SJCRH30 (cell line): ENCODE data around the gene CILP2. TPM values are rescaled to one million over a fixed set of nuclear protein-coding genes. Genes with fewer than 3 reads are reported as not detected.
A peak's percentile ranks its signal among the peaks of the same experiment; 100 is the strongest.

Experiments used
- DNase-seq, 2 experiments: peaks; one replicate each; pipeline ENCODE4 v3.0.0-alpha.2; 2015 to 2020
- H3K27ac ChIP-seq: fragments of 250-450 bp; sonication (Bioruptor Pico); 2 replicates; pipeline ENCODE4 v1.5.1; 2020; ENCODE audit warnings: mild to moderate bottlenecking, moderate library complexity
- H3K27me3 ChIP-seq: fragments of 250-450 bp; sonication (Bioruptor Pico); 2 replicates; pipeline ENCODE4 v1.5.1; 2020; ENCODE audit warnings: mild to moderate bottlenecking, moderate library complexity
- H3K36me3 ChIP-seq: fragments of 250-450 bp; sonication (Bioruptor Pico); 2 replicates; pipeline ENCODE4 v1.5.1; 2020; ENCODE audit warnings: mild to moderate bottlenecking, moderate library complexity
- H3K4me1 ChIP-seq: fragments of 250-450 bp; sonication (Bioruptor Pico); 2 replicates; pipeline ENCODE4 v1.5.1; 2020; ENCODE audit warnings: mild to moderate bottlenecking, moderate library complexity
- H3K4me3 ChIP-seq: fragments of 250-450 bp; sonication (Bioruptor Pico); 2 replicates; pipeline ENCODE4 v1.5.1; 2020; ENCODE audit warnings: mild to moderate bottlenecking, moderate library complexity
- H3K9me3 ChIP-seq: fragments of 250-450 bp; sonication (Bioruptor Pico); replicated peaks from 2 replicates; pipeline ENCODE4 v1.5.1; 2020; ENCODE audit warnings: mild to moderate bottlenecking, moderate library complexity
- total RNA-seq: library from RNA; depleted of rRNA; stranded (reverse); fragments of >200 nt; shearing (Covaris generic); gene quantifications from 2 replicates; pipeline ENCODE4 v1.2.3, GENCODE V29; 2014

Gene CILP2
- total RNA-seq, 1 experiment from 2014 or later: 1.1 TPM

GRCh38 chr19:19515642-19516519 lies 22.2 kb upstream of the CILP2 start, which contains the start of gene NDUFA13:
TSS of gene NDUFA13 (plus strand) at chr19:19516225. CDS start at chr19:19516239, 14 bp downstream.
- Histone ChIP-seq H3K36me3 (peaks cover 10% of the 10 kb centered on the region), H3K4me1 (no peaks in the 10 kb centered on the region), H3K27me3 (no peaks in the 10 kb centered on the region), H3K9me3 (0 out of 2 replicates have a peak, but pooled peaks cover 4% of the 10 kb centered on the region), H3K27ac (peak within 1 kb of the TSS; percentile 65), H3K4me3 (peak within 1 kb of the TSS; percentile 68)
- peak; percentile 92 to 97 for DNase-seq

GRCh38 chr19:19517235-19517619 lies 20.8 kb upstream of the CILP2 start:
- Histone ChIP-seq H3K4me1 (no peaks in the 10 kb centered on the region), H3K4me3 (no peak overlapping the region), H3K27me3 (no peaks in the 10 kb centered on the region), H3K9me3 (0 out of 2 replicates have a peak, but pooled peaks cover 4% of the 10 kb centered on the region), H3K27ac (no peak overlapping the region), H3K36me3 (peaks cover 13% of the 10 kb centered on the region)
- DNase-seq: no peak

- H3K4me3 ChIP-seq: no peak overlapping the region
- H3K9me3 ChIP-seq: no peaks in the 10 kb centered on the region
- H3K4me1 ChIP-seq: no peaks in the 10 kb centered on the region
- no peak for DNase-seq
- no peaks in the 10 kb centered on the region for H3K27me3 ChIP-seq
- no peak overlapping the region for H3K27ac ChIP-seq
- peaks cover 13% of the 10 kb centered on the region for H3K36me3 ChIP-seq
These were observed 17.1 kb upstream of the CILP2 start for GRCh38 chr19:19520989-19521388.

GRCh38 chr19:19523177-19523576 lies 14.9 kb upstream of the CILP2 start:
- Histone ChIP-seq H3K27ac (no peak overlapping the region), H3K4me1 (no peaks in the 10 kb centered on the region), H3K9me3 (no peaks in the 10 kb centered on the region), H3K27me3 (no peaks in the 10 kb centered on the region), H3K4me3 (no peak overlapping the region), H3K36me3 (peaks cover 27% of the 10 kb centered on the region)
- DNase-seq: no peak

- no peaks in the 10 kb centered on the region for H3K27me3 ChIP-seq
- no peaks in the 10 kb centered on the region for H3K4me1 ChIP-seq
- H3K9me3 ChIP-seq: no peaks in the 10 kb centered on the region
- H3K27ac ChIP-seq: no peak overlapping the region
- no peak overlapping the region for H3K4me3 ChIP-seq
- no peak for DNase-seq
- H3K36me3 ChIP-seq: peaks cover 27% of the 10 kb centered on the region
These were observed 14.0 kb upstream of the CILP2 start for GRCh38 chr19:19524053-19524452.

- Histone ChIP-seq H3K4me3 (no peak overlapping the region), H3K4me1 (no peaks in the 10 kb centered on the region), H3K27me3 (no peaks in the 10 kb centered on the region), H3K9me3 (no peaks in the 10 kb centered on the region), H3K36me3 (peaks cover 17% of the 10 kb centered on the region), H3K27ac (no peak overlapping the region)
- no peak for DNase-seq
These were observed 12.3 kb upstream of the CILP2 start for GRCh38 chr19:19525611-19526380.

- H3K36me3 ChIP-seq: peaks cover 13% of the 10 kb centered on the region
These were observed 11.3 kb upstream of the CILP2 start for GRCh38 chr19:19526581-19527370.

GRCh38 chr19:19527371-19527656 lies 10.8 kb upstream of the CILP2 start:
- Histone ChIP-seq H3K27me3 (no peaks in the 10 kb centered on the region), H3K4me3 (no peak overlapping the region), H3K27ac (no peak overlapping the region), H3K9me3 (no peaks in the 10 kb centered on the region), H3K4me1 (no peaks in the 10 kb centered on the region), H3K36me3 (peaks cover 13% of the 10 kb centered on the region)
- DNase-seq: no peak

More at GRCh38 chr19:19526581-19527370, 11.3 kb upstream of the CILP2 start:
- Histone ChIP-seq H3K4me3 (no peak overlapping the region), H3K27ac (no peak overlapping the region), H3K27me3 (no peaks in the 10 kb centered on the region), H3K4me1 (no peaks in the 10 kb centered on the region), H3K9me3 (no peaks in the 10 kb centered on the region)
- DNase-seq: no peak

- Histone ChIP-seq H3K27me3 (no peaks in the 10 kb centered on the region), H3K4me1 (no peaks in the 10 kb centered on the region), H3K4me3 (no peak overlapping the region), H3K9me3 (no peaks in the 10 kb centered on the region), H3K36me3 (peaks cover 13% of the 10 kb centered on the region), H3K27ac (no peak overlapping the region)
- DNase-seq: no peak
These were observed 10.1 kb upstream of the CILP2 start for GRCh38 chr19:19527674-19528625.

- Histone ChIP-seq H3K4me1 (no peaks in the 10 kb centered on the region), H3K27ac (no peak within 1 kb of the TSS), H3K27me3 (no peaks in the 10 kb centered on the region), H3K4me3 (no peak within 1 kb of the TSS), H3K36me3 (peaks cover 13% of the 10 kb centered on the region), H3K9me3 (no peaks in the 10 kb centered on the region)
- DNase-seq: no peak
These were observed 9.2 kb upstream of the CILP2 start, which contains the start of gene YJEFN3 for GRCh38 chr19:19528721-19529490. TSS of gene YJEFN3 (plus strand) at chr19:19528911. CDS start at chr19:19528933, 22 bp downstream.

- Histone ChIP-seq H3K36me3 (peaks cover 13% of the 10 kb centered on the region), H3K4me3 (no peak overlapping the region), H3K4me1 (no peaks in the 10 kb centered on the region), H3K27me3 (no peaks in the 10 kb centered on the region), H3K9me3 (no peaks in the 10 kb centered on the region), H3K27ac (no peak overlapping the region)
- no peak for DNase-seq
These were observed 8.2 kb upstream of the CILP2 start for GRCh38 chr19:19529783-19530422.

GRCh38 chr19:19530423-19530804 lies 7.7 kb upstream of the CILP2 start:
- DNase-seq: no peak
- H3K27ac ChIP-seq: no peak overlapping the region
- H3K4me3 ChIP-seq: no peak overlapping the region
- peaks cover 13% of the 10 kb centered on the region for H3K36me3 ChIP-seq
- H3K27me3 ChIP-seq: no peaks in the 10 kb centered on the region
- no peaks in the 10 kb centered on the region for H3K4me1 ChIP-seq
- no peaks in the 10 kb centered on the region for H3K9me3 ChIP-seq

GRCh38 chr19:19530889-19531288 lies 7.2 kb upstream of the CILP2 start:
- H3K27me3 ChIP-seq: no peaks in the 10 kb centered on the region
- H3K4me1 ChIP-seq: no peaks in the 10 kb centered on the region
- H3K27ac ChIP-seq: no peak overlapping the region
- no peak overlapping the region for H3K4me3 ChIP-seq
- H3K9me3 ChIP-seq: no peaks in the 10 kb centered on the region
- peaks cover 13% of the 10 kb centered on the region for H3K36me3 ChIP-seq
- no peak for DNase-seq
